GM12878 (cell line): ENCODE measurements around the gene EPHB2. TPM values are rescaled to one million over a fixed set of nuclear protein-coding genes. Genes with fewer than 3 reads are reported as not detected.

Experiments used
- ATAC-seq: fragments of 200-7000 bp; cut with Tn5 transposase; 3 replicates; pipeline ENCODE4 v1.9.1; 2020; ENCODE audit warnings: mild to moderate bottlenecking, moderate library complexity
- BruUV-seq: library from RNA; stranded (reverse); fragments of 400-500 nt; replicated peaks from 2 replicates; lab custom pipeline; 2021; lab: Mats Ljungman, UMichigan
- CTCF ChIA-PET: fragments of 300-600 bp; sonication (Branson Sonifier 250); formaldehyde crosslinking; extraction: SDS; loops from one replicate; lab custom pipeline; 2021; ENCODE audit warnings: inconsistent platforms; lab: Yijun Ruan, JAX
- POLR2A ChIA-PET: fragments of 350-600 bp; formaldehyde crosslinking; extraction: SDS; loops from one replicate; lab custom pipeline; 2021; ENCODE audit warnings: inconsistent platforms; lab: Charles Lee
- RAD21 ChIA-PET: fragments of 300-600 bp; sonication (Branson Sonifier 250); formaldehyde crosslinking; loops from one replicate; lab custom pipeline; 2023; ENCODE audit warnings: antibody characterized with exemption; ENCODE audit not compliant: unreplicated experiment; lab: Charles Lee
- SMC1A ChIA-PET: fragments of 300-600 bp; sonication (Branson Sonifier 250); formaldehyde crosslinking; loops from one replicate; lab custom pipeline; 2023; ENCODE audit not compliant: unreplicated experiment, uncharacterized antibody; lab: Charles Lee
- DNase-seq: peaks from one replicate; pipeline ENCODE4 v3.0.0-alpha.2; 2011; ENCODE audit warnings: low read depth, low spot score
- FAIRE-seq: peaks from 3 replicates; lab custom pipeline; 2011; peaks lifted over from hg19 to GRCh38; lab: Jason Lieb, UNC
- H2AFZ ChIP-seq: 2 replicates; pipeline ENCODE4 v1.6.0; 2011; ENCODE audit warnings: low read depth, low read length, control low read depth; ENCODE audit not compliant: control insufficient read depth
- H3K27ac ChIP-seq: 2 replicates; pipeline ENCODE4 v1.5.1; 2011; ENCODE audit warnings: control low read depth; ENCODE audit not compliant: control insufficient read depth, insufficient read depth
- H3K27me3 ChIP-seq, 2 experiments: replicated peaks in 1 of 2; 2 replicates each; pipeline versions ENCODE4 v1.6.0 to v1.6.1; 2011; ENCODE audit warnings: low read length in 1 of 2; ENCODE audit not compliant: control insufficient read depth in 2 of 2, insufficient read depth in 2 of 2
- H3K36me3 ChIP-seq, 2 experiments: 2 replicates each; pipeline ENCODE4 v1.5.1; 2011; ENCODE audit warnings: low read length in 1 of 2; ENCODE audit not compliant: control insufficient read depth in 2 of 2, insufficient read depth in 2 of 2
- H3K4me1 ChIP-seq: 2 replicates; pipeline ENCODE4 v1.6.1; 2011; ENCODE audit warnings: mild to moderate bottlenecking, low read length, moderate library complexity, mixed read lengths; ENCODE audit not compliant: control insufficient read depth, insufficient read depth
- H3K4me2 ChIP-seq: 2 replicates; pipeline ENCODE4 v1.6.0; 2011; ENCODE audit warnings: control low read depth; ENCODE audit not compliant: control insufficient read depth, insufficient read depth
- H3K4me3 ChIP-seq: fragments of 200-600 bp; sonication (generic); 2 replicates; pipeline ENCODE4 v1.5.1; 2016
- H3K79me2 ChIP-seq: 2 replicates; pipeline ENCODE4 v1.6.0; 2011; ENCODE audit warnings: low read length; ENCODE audit not compliant: control insufficient read depth, insufficient read depth
- H3K9ac ChIP-seq: 2 replicates; pipeline ENCODE4 v1.8.0; 2011; ENCODE audit warnings: low read length, control low read depth, mixed read lengths; ENCODE audit not compliant: control insufficient read depth, insufficient read depth
- H3K9me3 ChIP-seq: replicated peaks from 3 replicates; pipeline ENCODE4 v1.5.1; 2011; ENCODE audit warnings: mild to moderate bottlenecking, low read length; ENCODE audit not compliant: control insufficient read depth, insufficient read depth
- H4K20me1 ChIP-seq: 2 replicates; pipeline ENCODE4 v1.6.0; 2011; ENCODE audit not compliant: control insufficient read depth, insufficient read depth
- BACH1 ChIP-seq: fragments of 450-650 bp; IDR thresholded peaks from 2 replicates; pipeline ENCODE4 v1.6.1; 2017; ENCODE audit warnings: mild to moderate bottlenecking, borderline replicate concordance
- BHLHE40 ChIP-seq, 2 experiments: fragments of 450-650 bp in 1 of 2; IDR thresholded peaks; 2 replicates each; pipeline ENCODE4 v1.6.1; 2011 to 2017; ENCODE audit warnings: low read depth in 2 of 2, borderline replicate concordance in 1 of 2, improper control_type of control experiment in 1 of 2, low read length in 1 of 2, mild to moderate bottlenecking in 1 of 2
- BMI1 ChIP-seq: fragments of 450-650 bp; IDR thresholded peaks from 2 replicates; pipeline ENCODE4 v1.6.1; 2016; ENCODE audit warnings: mild to moderate bottlenecking, moderate library complexity, borderline replicate concordance
- CEBPB ChIP-seq, 2 experiments: fragments of 150-350 bp in 1 of 2; IDR thresholded peaks; 2 replicates each; pipeline ENCODE4 v1.6.1; 2012 to 2014; ENCODE audit warnings: low read depth in 2 of 2, low read length in 2 of 2, borderline replicate concordance in 1 of 2, inconsistent platforms in 1 of 2
- EGR1 ChIP-seq, 2 experiments: IDR thresholded peaks; 1 replicate in 1 of 2; 2 replicates in 1 of 2; pipeline ENCODE4 v1.6.1; 2011 to 2012; ENCODE audit warnings: low read depth in 2 of 2, low read length in 2 of 2, borderline replicate concordance in 1 of 2, mild to moderate bottlenecking in 1 of 2, moderate library complexity in 1 of 2
- GABPA ChIP-seq: IDR thresholded peaks from 2 replicates; pipeline ENCODE4 v1.6.1; 2014; ENCODE audit warnings: antibody characterized with exemption, low read depth, mild to moderate bottlenecking, inconsistent platforms
- IRF5 ChIP-seq: fragments of 450-650 bp; IDR thresholded peaks from 2 replicates; pipeline ENCODE4 v1.6.1; 2017; ENCODE audit warnings: borderline replicate concordance
- KAT2A ChIP-seq: conservative IDR thresholded peaks from 2 replicates; pipeline ENCODE4 v1.6.1; 2011; ENCODE audit warnings: low read depth, low read length; ENCODE audit not compliant: control insufficient read depth
- MYC ChIP-seq: IDR thresholded peaks from 2 replicates; pipeline ENCODE4 v1.6.1; 2011; ENCODE audit warnings: mild to moderate bottlenecking, low read length, moderate library complexity, inconsistent platforms; ENCODE audit not compliant: insufficient read depth, insufficient replicate concordance, insufficient read length, severe bottlenecking
- PAX8 ChIP-seq: fragments of 450-650 bp; IDR thresholded peaks from 2 replicates; pipeline ENCODE4 v1.6.1; 2017; ENCODE audit warnings: mild to moderate bottlenecking, moderate library complexity
- RELB ChIP-seq: fragments of 450-650 bp; IDR thresholded peaks from 2 replicates; pipeline ENCODE4 v1.6.1; 2017; ENCODE audit warnings: low read depth, mild to moderate bottlenecking, moderate library complexity
- SUPT20H ChIP-seq: IDR thresholded peaks from 2 replicates; pipeline ENCODE4 v1.6.1; 2011; ENCODE audit warnings: low read depth, mild to moderate bottlenecking, low read length, moderate library complexity, borderline replicate concordance; ENCODE audit not compliant: control insufficient read depth
- YBX1 ChIP-seq: fragments of 450-650 bp; IDR thresholded peaks from 2 replicates; pipeline ENCODE4 v1.6.1; 2016; ENCODE audit warnings: antibody characterized with exemption
- ZBED1 ChIP-seq: IDR thresholded peaks from 2 replicates; pipeline ENCODE4 v1.6.1; 2016; ENCODE audit warnings: borderline replicate concordance
- ZNF592 ChIP-seq: fragments of 450-650 bp; IDR thresholded peaks from 2 replicates; pipeline ENCODE4 v1.6.1; 2017; ENCODE audit warnings: mild to moderate bottlenecking, moderate library complexity
- ZZZ3 ChIP-seq: IDR thresholded peaks from 2 replicates; pipeline ENCODE4 v1.6.1; 2011; ENCODE audit warnings: low read depth; ENCODE audit not compliant: control insufficient read depth, insufficient read length
- WGBS: methylation state at CpG from one replicate; pipeline ENCODE4 v1.1.6; 2016; ENCODE audit warnings: low lambda C conversion rate; ENCODE audit not compliant: insufficient replicate concordance, insufficient coverage; ENCODE audit errors: missing lambda C conversion rate; 5-methylcytosine and 5-hydroxymethylcytosine counted together
- in situ Hi-C: fragments of 300-500 bp; cut with MboI; formaldehyde crosslinking; loops from 9 replicates; pipeline ENCODE4 v1.14.3; 2018; ENCODE audit warnings: mixed read lengths
- intact Hi-C: fragments of 100-400 bp; cut with micrococcal nuclease; formaldehyde crosslinking; loops from one replicate; pipeline ENCODE4 v1.14.2; 2022; ENCODE audit not compliant: unreplicated experiment
- polyA plus RNA-seq, 11 experiments: library from polyadenylated mRNA; depleted of rRNA in 4 of 11; unstranded in 6 of 11; stranded (reverse) in 5 of 11; fragments of >200 nt; fragmentation: Nextera tagmentation in 4 of 11; fragmentation: Illumina TruSeq in 1 of 11; extraction: Ambion mirVana in 4 of 11; extraction: Trizol in 1 of 11; gene quantifications; 1 replicate in 1 of 11; 2 replicates in 10 of 11; pipeline versions ENCODE4 v1.2.1 to v1.2.3, GENCODE V29; 2011 to 2016; ENCODE audit warnings: inconsistent platforms in 2 of 11, missing spikeins in 2 of 11, low read depth in 1 of 11
- total RNA-seq, 4 experiments: library from RNA; depleted of rRNA in 3 of 4; stranded (reverse); fragments of >200 nt in 3 of 4; fragmentation: Illumina TruSeq in 1 of 4; extraction: Trizol in 1 of 4; gene quantifications; 2 replicates each; pipeline versions ENCODE4 v1.2.1 to v1.2.3, GENCODE V29; 2013 to 2021

The EPHB2 gene
- total and polyA plus RNA-seq, 10 of the 15 experiments (the other 5 are each of a cell fraction or from before 2014, with no cell fraction given) = 0.13 to 3.3 (median 0.92) TPM

- ChIA-PET CTCF (interaction anchor here (0.9 to 1.3 kb wide), 3 partner anchors 28 to 31 kb away, joined by 3 to 4 read pairs (median 3); no protein-coding TSS in a partner anchor), RAD21 (no interaction called here), SMC1A (interaction anchor here (1.0 kb wide), 1 partner anchor 212 kb away, joined by 3 read pairs; no protein-coding TSS in a partner anchor), POLR2A (no interaction called here)
- Histone ChIP-seq H3K27ac (no peak overlapping the region), H2AFZ (no peak overlapping the region), H3K9ac (no peak overlapping the region), H3K4me2 (no peak overlapping the region), H3K4me3 (no peak overlapping the region), H3K36me3 (no peaks in the 10 kb centered on the region), H3K79me2 (no peaks in the 10 kb centered on the region), H4K20me1 (no peaks in the 10 kb centered on the region), H3K4me1 (no peaks in the 10 kb centered on the region), H3K9me3 (no peaks in the 10 kb centered on the region), H3K27me3 (peaks cover 0 to 2% of the 10 kb centered on the region in 2 experiments; a peak in 1 of 4 replicates)
- 61% methylated on average over 32 of the region's 37 CpGs for WGBS
- in situ Hi-C loops (no loop called here), intact Hi-C loops (no loop called here)
- DNase-seq (no peak), ATAC-seq (no peak), FAIRE-seq (no peak)
- BruUV-seq = no TSS peak
- no peak for TF ChIP-seq SUPT20H
- TF ChIP-seq ZNF592 = no peak
- no peak for TF ChIP-seq BMI1
- no peak for TF ChIP-seq YBX1
- no peak for TF ChIP-seq IRF5
- no peak for TF ChIP-seq BACH1
- TF ChIP-seq MYC = no peak
- no peak for TF ChIP-seq BHLHE40 (IDR thresholded peaks at IDR 0.05; ENCODE audit: borderline replicate concordance in 1 of 2, low read depth in 2 of 2, low read length in 1 of 2)
- TF ChIP-seq RELB = no peak
- no peak for TF ChIP-seq ZZZ3
- no peak for TF ChIP-seq CEBPB (IDR thresholded peaks at IDR 0.05; ENCODE audit: borderline replicate concordance in 1 of 2, low read depth in 2 of 2, low read length in 2 of 2)
- TF ChIP-seq GABPA = no peak
- no peak for TF ChIP-seq PAX8
- no peak for TF ChIP-seq EGR1 (IDR thresholded peaks at IDR 0.05; ENCODE audit: borderline replicate concordance in 1 of 2, low read depth in 2 of 2, low read length in 2 of 2)
- no peak for TF ChIP-seq ZBED1
- no peak for TF ChIP-seq KAT2A
These were observed 33.6 kb upstream of the EPHB2 start for GRCh38 chr1:22676916-22677583.
